DMS53 (cell line): Measurements from ENCODE around the gene GALNTL6.
A peak's percentile ranks its signal among the peaks of the same experiment; 100 is the strongest.

Experiments used
- DNase-seq: peaks from one replicate; lab custom pipeline; 2025; lab: John Stamatoyannopoulos, UW

The GALNTL6 gene

DNA sequence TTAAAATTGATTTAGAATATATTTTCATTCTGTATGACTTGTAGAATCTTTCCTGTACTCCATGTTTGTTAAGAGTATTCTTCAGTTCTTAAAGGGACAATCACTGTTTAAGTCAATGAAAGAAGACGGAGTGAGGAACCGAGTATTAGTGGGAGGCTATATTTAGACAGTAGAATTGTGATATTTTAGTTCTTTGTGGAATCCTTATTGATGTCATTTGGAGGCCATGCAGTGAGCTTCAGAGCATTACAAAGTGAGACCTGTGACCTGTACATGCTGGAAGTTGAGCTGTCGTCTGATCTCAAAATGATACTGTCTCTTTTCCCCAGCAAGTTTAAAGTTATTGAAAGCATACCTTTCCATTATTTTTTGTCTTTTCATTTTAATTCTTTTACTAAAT is 394.7 kb downstream of the GALNTL6 start:
- no peak for DNase-seq

- no peak for DNase-seq
These were observed 407.5 kb downstream of the GALNTL6 start for GRCh38 chr4:172220679-172221078.

DNA sequence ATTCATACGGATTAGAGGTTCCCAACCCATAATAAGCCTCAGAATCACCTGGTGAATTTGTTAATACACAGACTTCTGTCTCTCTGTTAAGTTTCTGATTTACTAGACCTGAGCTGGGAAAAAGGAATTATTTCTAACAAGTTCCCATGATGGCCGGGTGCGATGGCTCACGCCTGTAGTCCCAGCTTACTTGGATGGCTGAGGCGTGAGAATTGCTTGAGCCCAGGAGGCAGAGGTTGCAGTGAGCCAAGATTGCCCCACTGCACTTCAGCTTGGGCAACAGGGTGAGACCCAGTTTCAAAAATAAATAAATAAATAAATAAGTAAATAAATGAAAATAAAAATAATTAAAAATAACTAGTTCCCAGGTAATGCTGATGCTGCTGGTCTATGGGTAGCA is 412.3 kb downstream of the GALNTL6 start:
- no peak for DNase-seq

GRCh38 chr4:172232966-172233365 is 419.8 kb downstream of the GALNTL6 start:
- peak; percentile 12 for DNase-seq

GRCh38 chr4:172243551-172243950 is 430.3 kb downstream of the GALNTL6 start:
- DNase-seq, result no peak

DNA sequence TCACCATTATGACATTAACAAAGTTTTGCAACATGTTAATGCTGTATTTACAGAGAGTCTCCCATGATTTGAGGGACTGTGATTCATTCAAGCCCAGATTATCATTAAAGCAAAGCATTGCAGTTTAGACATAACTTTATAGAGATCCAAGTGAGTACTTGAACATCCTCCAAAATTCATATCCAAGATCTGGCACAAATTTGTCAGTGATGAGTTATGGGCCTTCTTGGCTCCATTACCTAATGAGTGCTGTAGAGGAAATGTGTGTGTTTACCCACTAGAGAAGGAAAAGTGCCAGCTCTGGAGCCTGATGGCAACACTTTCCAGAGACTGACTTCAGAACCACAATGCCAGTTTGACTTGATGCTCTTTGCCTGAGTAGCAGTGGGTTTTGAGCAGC is 432.3 kb downstream of the GALNTL6 start:
- no peak for DNase-seq

GRCh38 chr4:172253409-172253808 is 440.2 kb downstream of the GALNTL6 start:
- DNase-seq, result no peak

DNA sequence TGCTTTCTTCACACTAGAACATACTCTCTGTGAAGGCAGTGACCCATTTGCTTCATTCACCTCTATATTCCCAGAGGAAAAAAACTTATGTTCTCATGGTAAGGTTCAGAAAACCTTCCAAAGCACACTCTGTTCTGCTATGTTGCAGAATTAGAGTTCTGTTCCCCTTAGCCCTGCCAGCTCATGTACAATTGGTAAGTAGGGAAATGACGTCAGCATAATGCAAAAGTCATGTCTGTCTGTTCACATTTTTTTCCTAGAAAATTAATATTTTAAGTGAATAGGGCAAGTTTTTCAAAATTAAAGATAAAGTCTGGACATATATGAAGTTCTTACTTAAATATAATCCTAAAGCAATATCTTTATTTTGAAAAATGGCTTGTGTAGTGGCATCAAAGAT is 443.6 kb downstream of the GALNTL6 start:
- no peak for DNase-seq

DNA sequence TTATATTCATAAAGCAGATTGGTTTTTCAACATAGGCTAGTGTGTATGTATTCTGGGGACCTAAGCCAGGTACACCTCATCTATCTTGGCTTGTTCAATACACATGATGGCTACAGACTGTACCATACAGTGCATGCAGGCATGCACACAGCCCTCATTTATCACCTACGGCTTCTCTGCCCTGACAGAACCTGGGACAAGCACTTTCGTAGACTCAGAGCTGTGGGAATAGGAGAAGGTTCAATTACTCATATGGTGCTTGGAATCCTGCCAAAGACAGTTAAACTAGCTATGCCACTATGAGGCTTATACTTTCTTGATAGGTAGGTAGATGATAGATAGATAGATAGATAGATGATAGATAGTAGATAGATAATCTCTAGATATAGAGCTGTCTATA is 457.2 kb downstream of the GALNTL6 start:
- peak; percentile 14 for DNase-seq

GRCh38 chr4:172287117-172287516 is 473.9 kb downstream of the GALNTL6 start:
- no peak for DNase-seq

GRCh38 chr4:172305698-172306097 is 492.5 kb downstream of the GALNTL6 start:
- no peak for DNase-seq

- DNase-seq, result no peak
These were observed 494.9 kb downstream of the GALNTL6 start for GRCh38 chr4:172308078-172308477.

GRCh38 chr4:172311682-172312081 is 498.5 kb downstream of the GALNTL6 start:
- DNase-seq, result no peak

DNA sequence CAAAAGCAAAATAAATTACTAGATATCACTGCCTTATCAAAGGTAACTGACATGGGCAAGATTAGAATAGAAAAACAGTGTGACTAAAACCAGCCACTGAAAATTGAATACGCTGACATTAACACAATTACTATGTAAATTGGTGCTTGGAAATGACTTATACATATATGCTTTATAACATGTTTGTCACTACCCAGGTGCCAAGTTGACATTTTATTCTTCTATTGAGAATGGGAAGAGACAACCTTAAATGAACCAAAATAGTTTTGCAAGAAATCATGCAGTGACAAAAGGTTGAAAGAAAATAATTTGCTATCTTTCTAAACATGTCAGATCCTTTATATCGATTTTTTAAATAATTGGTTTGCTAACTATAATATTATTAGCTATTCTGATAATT is 510.1 kb downstream of the GALNTL6 start:
- DNase-seq, result no peak

DNA sequence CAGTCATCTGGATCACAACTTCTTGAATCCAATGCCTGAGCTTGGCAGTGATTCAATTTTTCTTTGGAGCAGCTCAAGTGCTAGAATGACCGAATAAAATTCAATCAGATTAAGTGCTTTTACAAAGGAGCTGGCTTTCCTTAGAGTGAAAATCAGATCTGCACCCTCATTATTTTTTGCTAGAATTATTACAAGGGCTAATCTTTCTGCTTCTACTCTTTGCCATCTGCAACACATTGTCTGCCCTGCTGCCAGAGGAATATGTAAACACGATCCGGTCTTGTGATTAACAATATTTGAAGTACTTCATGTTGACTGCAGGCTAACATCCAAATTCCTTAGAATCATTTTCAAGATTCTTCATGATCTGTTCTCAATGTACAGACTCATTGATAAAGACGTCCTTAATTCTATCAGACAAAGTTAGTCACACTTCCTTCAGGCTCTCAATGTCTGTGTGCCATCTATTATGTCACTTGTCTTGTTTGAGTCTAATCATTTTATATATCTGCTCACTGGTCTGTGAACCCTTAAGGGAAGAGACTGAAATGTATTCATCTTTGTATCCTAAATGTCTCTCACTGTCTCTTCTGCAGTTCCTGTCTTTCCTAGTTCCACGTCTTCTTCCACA is 531.2 kb downstream of the GALNTL6 start:
- DNase-seq, result peak; percentile 18

GRCh38 chr4:172348426-172348825 is 535.2 kb downstream of the GALNTL6 start:
- DNase-seq, result no peak

DNA sequence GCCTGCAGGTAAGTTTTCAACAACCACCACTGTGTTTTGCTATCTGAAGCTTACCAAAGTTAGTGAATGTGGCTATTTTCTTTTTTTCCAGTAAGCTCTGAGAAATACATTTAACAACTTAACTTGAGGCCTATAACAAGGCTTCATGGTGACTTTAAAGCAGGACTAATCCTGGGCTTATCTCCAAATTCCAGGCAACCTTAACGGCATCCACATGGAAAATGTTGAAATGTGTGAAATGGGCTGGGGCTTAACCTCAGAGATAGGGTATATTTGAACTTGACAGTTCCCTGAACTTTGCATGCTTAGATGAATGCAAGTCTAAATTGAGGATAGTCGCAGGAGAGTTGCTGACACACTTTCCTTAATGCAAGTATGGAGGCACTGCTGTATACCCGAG is 539.2 kb downstream of the GALNTL6 start:
- DNase-seq, result no peak

DNA sequence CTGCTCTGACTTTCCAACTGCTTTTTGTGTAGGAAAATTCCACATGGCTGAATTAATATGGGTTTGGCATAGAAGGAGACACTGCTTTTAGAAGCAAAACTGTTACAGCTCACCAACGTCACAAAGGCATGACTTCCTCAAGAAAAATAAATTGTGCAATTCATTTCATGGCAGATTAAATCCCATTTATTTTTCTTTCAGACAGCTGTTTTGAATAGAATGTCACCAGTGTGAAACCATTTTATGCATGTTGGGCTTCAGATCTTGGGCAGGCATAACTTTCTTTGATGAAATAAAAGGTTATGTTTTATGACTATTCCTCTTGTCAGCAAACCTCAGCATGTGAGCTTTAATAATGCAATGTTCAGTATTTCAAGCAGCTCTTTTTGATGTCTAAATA is 542.8 kb downstream of the GALNTL6 start:
- no peak for DNase-seq

GRCh38 chr4:172357006-172357540 is 543.9 kb downstream of the GALNTL6 start:
- DNase-seq, result no peak

DNA sequence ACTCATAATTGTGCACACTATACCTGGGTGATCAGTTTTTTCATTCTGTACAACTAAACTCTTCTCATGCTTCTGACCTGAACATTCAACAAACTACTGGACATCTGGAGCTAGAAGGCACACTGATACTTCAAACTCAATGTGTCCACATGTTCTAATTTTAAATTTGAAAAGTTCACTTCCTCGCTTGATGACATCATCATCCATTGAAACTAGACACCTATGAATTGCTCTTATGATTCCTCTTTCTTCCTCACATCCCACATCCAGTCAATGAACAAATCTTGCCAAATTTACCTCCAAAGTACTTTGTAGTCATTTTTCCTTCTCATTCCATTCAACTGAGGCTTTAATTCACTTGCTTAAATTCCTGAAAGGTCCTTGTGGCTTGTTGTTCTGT is 549.4 kb downstream of the GALNTL6 start:
- DNase-seq, result peak; percentile 2

- DNase-seq, result no peak
These were observed 556.3 kb downstream of the GALNTL6 start for GRCh38 chr4:172369471-172369959.

- no peak for DNase-seq
These were observed 564.4 kb downstream of the GALNTL6 start for GRCh38 chr4:172377486-172378140.

- DNase-seq, result no peak
These were observed 566.6 kb downstream of the GALNTL6 start for GRCh38 chr4:172379834-172380233.

GRCh38 chr4:172390331-172390730 is 577.1 kb downstream of the GALNTL6 start:
- no peak for DNase-seq
